Measurements from ENCODE around the gene SLC22A2. TPM values are rescaled to one million over a fixed set of nuclear protein-coding genes. Genes with fewer than 3 reads are reported as not detected.

Gene SLC22A2
- total RNA-seq, 1 donor from 2014 or later = not detected

DNA sequence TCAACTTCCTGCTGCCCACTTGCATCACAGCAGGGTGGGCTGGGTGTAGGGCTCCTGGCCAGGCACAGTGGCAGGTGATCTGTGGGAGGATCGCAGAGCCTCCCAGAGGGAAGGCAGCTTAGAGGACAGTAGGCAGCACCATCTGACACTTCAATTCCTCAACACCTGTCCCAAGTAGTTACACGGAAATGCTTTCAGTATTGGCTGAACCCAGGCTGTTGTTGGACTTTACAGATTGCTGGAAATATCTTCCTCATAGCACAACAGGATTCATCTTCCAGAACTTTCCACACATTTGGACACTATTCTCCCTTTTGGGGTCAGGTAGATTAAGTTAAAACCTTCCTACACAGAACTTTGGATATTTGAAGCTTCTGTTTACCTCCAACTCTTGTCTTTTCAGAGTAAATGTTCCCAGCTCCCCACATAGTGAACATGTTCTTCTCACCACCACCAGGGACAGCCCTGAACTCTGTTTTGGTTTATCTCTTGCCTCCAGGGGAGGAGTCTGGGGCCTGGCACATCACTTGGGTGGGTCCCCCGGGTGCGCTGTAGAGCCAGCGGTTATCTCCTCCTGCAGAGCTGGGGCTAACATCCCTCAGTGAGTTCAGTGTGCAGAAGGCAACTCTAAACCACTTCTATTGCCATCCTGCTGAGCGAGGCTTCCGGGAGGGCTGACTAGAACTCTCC lies 3.5 kb upstream of the SLC22A2 start:
- H3K4me3 Mint-ChIP-seq (ENCODE audit: unreplicated experiment) = no peak overlapping the region

DNA sequence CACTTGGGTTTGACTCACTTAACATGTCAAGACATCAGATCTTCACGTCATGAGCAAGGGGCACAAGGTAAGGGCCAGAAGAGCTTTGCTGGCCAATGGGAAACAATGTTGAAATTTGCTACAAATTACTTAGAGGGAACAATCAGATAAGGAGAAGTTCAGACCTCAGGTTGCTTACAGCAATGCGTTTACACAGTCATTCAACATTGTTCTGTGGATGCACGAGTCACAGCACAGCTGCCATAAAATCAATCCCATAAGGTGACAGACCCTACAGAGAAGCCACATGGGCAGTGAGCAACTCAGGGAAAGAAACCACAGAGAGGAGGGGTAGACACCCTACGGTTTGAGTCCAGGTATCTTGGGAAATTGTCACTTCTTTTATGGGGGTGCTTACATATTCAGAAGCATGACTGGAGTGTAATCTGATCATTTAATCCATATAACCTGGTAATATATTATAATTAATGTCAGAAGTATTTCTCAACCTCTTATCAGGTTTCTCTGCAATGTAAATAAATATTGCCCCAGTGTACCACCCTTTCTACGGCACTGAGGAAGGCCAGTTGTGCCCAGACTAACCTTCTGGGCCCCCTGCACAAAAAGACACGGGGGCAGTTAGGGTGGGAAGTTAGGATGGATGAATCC lies 2.3 kb upstream of the SLC22A2 start:
- no peaks in the 10 kb centered on the region for H3K36me3 ChIP-seq (ENCODE audit: insufficient read depth, low read length)
- Mint-ChIP-seq H3K27ac (ENCODE audit: unreplicated experiment) (no peak overlapping the region), H3K27me3 (ENCODE audit: low read depth, unreplicated experiment) (peaks cover 16% of the 10 kb centered on the region), H3K36me3 (ENCODE audit: low read depth, unreplicated experiment) (no peaks in the 10 kb centered on the region), H3K4me1 (ENCODE audit: low read depth, unreplicated experiment) (peaks cover 9% of the 10 kb centered on the region), H3K9me3 (ENCODE audit: unreplicated experiment) (no peaks in the 10 kb centered on the region), H3K4me3 (ENCODE audit: unreplicated experiment) (no peak overlapping the region)
- H3K27me3 ChIP-seq (ENCODE audit: insufficient read depth, low read length) = peaks cover 3% of the 10 kb centered on the region
- H4K20me1 ChIP-seq (ENCODE audit: insufficient read depth, low read length) = no peaks in the 10 kb centered on the region
- H3K4me2 ChIP-seq (ENCODE audit: low read length) = no peak overlapping the region
- no peaks in the 10 kb centered on the region for H3K4me1 ChIP-seq (ENCODE audit: insufficient read depth, low read length)
- no peaks in the 10 kb centered on the region for H3K9me3 ChIP-seq (ENCODE audit: insufficient read depth, low read depth, low read length)
- TF ChIP-seq, protein P1, sequence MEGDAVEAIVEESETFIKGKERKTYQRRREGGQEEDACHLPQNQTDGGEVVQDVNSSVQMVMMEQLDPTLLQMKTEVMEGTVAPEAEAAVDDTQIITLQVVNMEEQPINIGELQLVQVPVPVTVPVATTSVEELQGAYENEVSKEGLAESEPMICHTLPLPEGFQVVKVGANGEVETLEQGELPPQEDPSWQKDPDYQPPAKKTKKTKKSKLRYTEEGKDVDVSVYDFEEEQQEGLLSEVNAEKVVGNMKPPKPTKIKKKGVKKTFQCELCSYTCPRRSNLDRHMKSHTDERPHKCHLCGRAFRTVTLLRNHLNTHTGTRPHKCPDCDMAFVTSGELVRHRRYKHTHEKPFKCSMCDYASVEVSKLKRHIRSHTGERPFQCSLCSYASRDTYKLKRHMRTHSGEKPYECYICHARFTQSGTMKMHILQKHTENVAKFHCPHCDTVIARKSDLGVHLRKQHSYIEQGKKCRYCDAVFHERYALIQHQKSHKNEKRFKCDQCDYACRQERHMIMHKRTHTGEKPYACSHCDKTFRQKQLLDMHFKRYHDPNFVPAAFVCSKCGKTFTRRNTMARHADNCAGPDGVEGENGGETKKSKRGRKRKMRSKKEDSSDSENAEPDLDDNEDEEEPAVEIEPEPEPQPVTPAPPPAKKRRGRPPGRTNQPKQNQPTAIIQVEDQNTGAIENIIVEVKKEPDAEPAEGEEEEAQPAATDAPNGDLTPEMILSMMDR (IDR thresholded peaks at IDR 0.05; ENCODE audit: insufficient read depth, low read depth, low read length) = no peak
- no peak for TF ChIP-seq EZH2 (IDR thresholded peaks at IDR 0.05; ENCODE audit: insufficient read depth, low read length)
- no peak overlapping the region for H3K4me3 ChIP-seq (ENCODE audit: insufficient read depth, low read depth, low read length)
- no peaks in the 10 kb centered on the region for H3K79me2 ChIP-seq (ENCODE audit: insufficient read depth, low read length)
- H3K9ac ChIP-seq (ENCODE audit: low read length) = no peak overlapping the region
- no peak overlapping the region for H3K27ac ChIP-seq (ENCODE audit: low read depth, low read length)
- no peak overlapping the region for H2AFZ ChIP-seq (ENCODE audit: low read depth, low read length)
- DNase-seq (ENCODE audit: low read depth) (no peak), FAIRE-seq (no peak)

More for the DNA sequence above, 3.5 kb upstream of the SLC22A2 start:
- no peak overlapping the region for H3K27ac Mint-ChIP-seq (ENCODE audit: unreplicated experiment)
- no peaks in the 10 kb centered on the region for H3K79me2 ChIP-seq (ENCODE audit: insufficient read depth, low read length)
- peaks cover 20% of the 10 kb centered on the region for H3K27me3 Mint-ChIP-seq (ENCODE audit: low read depth, unreplicated experiment)
- no peaks in the 10 kb centered on the region for H3K36me3 Mint-ChIP-seq (ENCODE audit: low read depth, unreplicated experiment)
- H4K20me1 ChIP-seq (ENCODE audit: insufficient read depth, low read length) = no peaks in the 10 kb centered on the region
- H3K4me1 ChIP-seq (ENCODE audit: insufficient read depth, low read length) = no peaks in the 10 kb centered on the region
- DNase-seq (ENCODE audit: low read depth) (no peak), FAIRE-seq (no peak)
- H3K27me3 ChIP-seq (ENCODE audit: insufficient read depth, low read length) = peaks cover 3% of the 10 kb centered on the region
- no peaks in the 10 kb centered on the region for H3K9me3 ChIP-seq (ENCODE audit: insufficient read depth, low read depth, low read length)
- no peak overlapping the region for H3K4me3 ChIP-seq (ENCODE audit: insufficient read depth, low read depth, low read length)
- TF ChIP-seq EZH2 (IDR thresholded peaks at IDR 0.05; ENCODE audit: insufficient read depth, low read length) = no peak
- TF ChIP-seq, protein P1 (IDR thresholded peaks at IDR 0.05; ENCODE audit: insufficient read depth, low read depth, low read length) = no peak
- H3K9ac ChIP-seq (ENCODE audit: low read length) = no peak overlapping the region
- no peak overlapping the region for H2AFZ ChIP-seq (ENCODE audit: low read depth, low read length)
- H3K27ac ChIP-seq (ENCODE audit: low read depth, low read length) = no peak overlapping the region
- peaks cover 9% of the 10 kb centered on the region for H3K4me1 Mint-ChIP-seq (ENCODE audit: low read depth, unreplicated experiment)
- H3K9me3 Mint-ChIP-seq (ENCODE audit: unreplicated experiment) = no peaks in the 10 kb centered on the region
- no peak overlapping the region for H3K4me2 ChIP-seq (ENCODE audit: low read length)
- no peaks in the 10 kb centered on the region for H3K36me3 ChIP-seq (ENCODE audit: insufficient read depth, low read length)

DNA sequence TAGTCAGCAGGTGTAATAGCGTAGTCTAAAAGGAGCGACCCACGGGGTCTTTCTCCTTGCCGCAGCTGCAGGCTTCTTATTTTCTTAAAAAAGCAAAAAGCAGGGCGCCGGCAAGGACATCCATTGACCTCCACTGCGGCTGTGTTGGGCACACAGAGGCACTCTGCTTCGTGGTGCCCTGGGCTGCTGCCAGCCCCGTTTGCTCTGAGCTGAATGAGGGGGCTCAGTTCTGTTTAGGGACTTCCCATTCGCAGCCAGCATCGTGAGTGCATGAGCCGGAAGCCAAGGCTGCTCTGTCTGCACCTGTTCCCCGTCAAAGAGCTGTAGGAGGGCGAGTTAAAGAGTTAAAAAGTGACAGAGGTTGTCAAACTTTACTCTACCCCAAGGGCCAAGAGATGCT lies 1.7 kb upstream of the SLC22A2 start:
- H4K20me1 ChIP-seq (ENCODE audit: insufficient read depth, low read length) = no peaks in the 10 kb centered on the region
- no peak for DNase-seq (ENCODE audit: low read depth)
- FAIRE-seq = no peak
- no peaks in the 10 kb centered on the region for H3K4me1 ChIP-seq (ENCODE audit: insufficient read depth, low read length)
- peaks cover 16% of the 10 kb centered on the region for H3K27me3 Mint-ChIP-seq (ENCODE audit: low read depth, unreplicated experiment)
- H3K4me3 ChIP-seq (ENCODE audit: insufficient read depth, low read depth, low read length) = no peak overlapping the region
- H3K4me2 ChIP-seq (ENCODE audit: low read length) = no peak overlapping the region
- H3K27ac Mint-ChIP-seq (ENCODE audit: unreplicated experiment) = no peak overlapping the region
- no peaks in the 10 kb centered on the region for H3K36me3 ChIP-seq (ENCODE audit: insufficient read depth, low read length)
- no peaks in the 10 kb centered on the region for H3K9me3 Mint-ChIP-seq (ENCODE audit: unreplicated experiment)
- H3K9ac ChIP-seq (ENCODE audit: low read length) = no peak overlapping the region
- no peak overlapping the region for H3K27ac ChIP-seq (ENCODE audit: low read depth, low read length)
- no peak overlapping the region for H2AFZ ChIP-seq (ENCODE audit: low read depth, low read length)
- H3K4me1 Mint-ChIP-seq (ENCODE audit: low read depth, unreplicated experiment) = peaks cover 9% of the 10 kb centered on the region
- TF ChIP-seq, protein P1 (IDR thresholded peaks at IDR 0.05; ENCODE audit: insufficient read depth, low read depth, low read length) = no peak
- no peak for TF ChIP-seq EZH2 (IDR thresholded peaks at IDR 0.05; ENCODE audit: insufficient read depth, low read length)
- peaks cover 3% of the 10 kb centered on the region for H3K27me3 ChIP-seq (ENCODE audit: insufficient read depth, low read length)
- no peaks in the 10 kb centered on the region for H3K79me2 ChIP-seq (ENCODE audit: insufficient read depth, low read length)
- no peaks in the 10 kb centered on the region for H3K36me3 Mint-ChIP-seq (ENCODE audit: low read depth, unreplicated experiment)
- no peak overlapping the region for H3K4me3 Mint-ChIP-seq (ENCODE audit: unreplicated experiment)
- H3K9me3 ChIP-seq (ENCODE audit: insufficient read depth, low read depth, low read length) = no peaks in the 10 kb centered on the region

All from astrocyte (in vitro differentiated cells and primary cell).